Activated T-cell treated with anti-CD3 and anti-CD28 coated beads for 48 hours (primary cell): ENCODE data around the gene RHOD.

Experiments
- DNase-seq: peaks from one replicate; pipeline ENCODE4 v3.0.0-alpha.2; 2020; ENCODE audit warnings: low read depth

RHOD gene

DNA sequence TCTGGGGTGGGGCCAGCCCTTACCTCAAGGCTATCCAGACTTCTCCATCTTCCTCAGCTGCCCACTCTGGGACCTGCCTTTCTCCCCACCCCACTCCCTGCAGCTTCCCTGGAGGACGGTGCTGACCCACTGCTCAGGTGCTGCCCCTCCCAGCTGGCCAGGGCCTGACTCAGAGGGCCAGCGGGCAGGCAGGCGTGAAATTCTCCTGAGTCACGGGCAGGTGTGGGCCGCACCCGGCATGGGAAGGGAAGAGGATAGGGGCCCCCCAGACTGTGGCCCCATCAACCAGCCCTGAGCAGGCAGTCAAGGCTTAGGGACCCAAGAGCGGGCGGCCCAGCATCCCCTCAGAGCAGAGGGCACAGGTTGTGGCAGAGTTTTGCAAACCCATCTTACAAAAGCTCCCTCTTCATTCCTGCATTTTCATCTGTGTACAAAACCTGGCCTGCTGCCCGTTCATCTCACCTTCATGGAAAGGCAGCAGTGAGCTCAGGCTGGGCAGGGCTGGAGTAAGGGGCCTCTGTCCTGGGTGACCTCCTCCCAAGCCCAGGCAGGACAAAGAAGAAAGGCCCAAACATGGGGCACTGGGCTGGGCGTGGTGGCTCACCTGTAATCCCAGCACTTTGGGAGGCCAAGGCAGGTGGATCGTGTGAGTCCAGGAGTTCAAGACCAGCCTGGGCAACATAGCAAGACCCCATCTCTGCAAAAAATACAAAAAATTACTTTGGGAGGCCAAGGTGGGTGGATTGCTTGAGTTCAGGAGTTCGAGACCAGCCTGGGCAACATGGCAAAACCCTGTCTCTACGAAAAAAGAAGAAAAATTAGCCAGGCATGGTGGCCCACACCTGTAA is 6.1 kb downstream of the RHOD start:
- no peak for DNase-seq

DNA sequence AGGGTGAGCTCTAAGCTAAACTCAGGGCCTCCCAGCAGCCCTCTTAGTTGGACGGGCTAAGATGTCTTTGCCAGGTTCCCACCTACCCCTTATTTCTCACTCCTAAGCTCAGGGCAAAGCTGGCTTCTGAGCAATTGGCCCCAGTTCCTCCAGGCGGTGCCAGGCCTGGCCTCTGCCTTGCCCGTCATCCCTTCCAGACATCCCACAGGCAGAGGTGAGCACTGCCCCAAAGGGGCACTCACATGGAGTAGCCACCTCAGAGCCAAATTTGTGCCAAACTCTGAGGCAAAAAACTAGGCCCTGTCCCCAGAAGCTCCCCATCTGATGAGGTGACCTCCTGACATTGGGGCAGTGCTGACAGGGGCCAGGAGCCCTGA is 9.7 kb downstream of the RHOD start:
- no peak for DNase-seq

DNA sequence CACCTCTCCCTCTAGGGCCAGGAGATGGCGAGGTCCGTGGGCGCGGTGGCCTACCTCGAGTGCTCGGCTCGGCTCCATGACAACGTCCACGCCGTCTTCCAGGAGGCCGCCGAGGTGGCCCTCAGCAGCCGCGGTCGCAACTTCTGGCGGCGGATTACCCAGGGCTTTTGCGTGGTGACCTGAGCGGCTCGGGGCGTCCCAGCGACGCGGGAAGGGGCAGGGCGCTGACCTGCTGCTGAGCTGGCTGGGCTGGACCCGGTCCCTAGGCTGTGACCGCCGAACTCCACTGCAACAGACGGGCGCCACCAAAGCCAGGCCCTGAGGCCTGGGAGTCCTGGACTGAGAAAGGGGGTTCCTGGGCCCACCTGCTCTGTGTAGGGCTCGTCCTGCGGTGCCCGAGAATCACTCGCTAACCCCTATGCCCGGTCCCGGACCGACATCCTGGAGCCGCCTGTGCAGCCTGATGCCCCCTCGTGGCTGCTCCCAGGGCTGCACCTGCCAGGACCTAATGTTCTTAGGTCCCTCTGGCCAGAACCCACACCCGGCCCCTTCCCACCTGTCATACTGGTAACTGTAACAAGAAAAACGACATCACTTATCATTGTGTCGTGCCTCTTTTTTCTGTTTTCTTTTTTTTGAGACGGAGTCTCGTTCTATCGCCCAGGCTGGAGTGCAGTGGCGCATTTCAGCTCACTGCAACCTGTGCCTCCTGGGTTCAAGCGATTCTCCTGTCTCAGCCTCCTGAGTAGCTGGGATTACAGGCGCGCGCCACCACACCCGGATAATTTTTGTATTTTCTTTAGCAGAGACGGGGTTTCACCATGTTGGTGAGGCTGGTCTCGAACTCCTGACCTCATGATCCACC is 15.0 kb downstream of the RHOD start:
- peak; percentile 77 for DNase-seq

DNA sequence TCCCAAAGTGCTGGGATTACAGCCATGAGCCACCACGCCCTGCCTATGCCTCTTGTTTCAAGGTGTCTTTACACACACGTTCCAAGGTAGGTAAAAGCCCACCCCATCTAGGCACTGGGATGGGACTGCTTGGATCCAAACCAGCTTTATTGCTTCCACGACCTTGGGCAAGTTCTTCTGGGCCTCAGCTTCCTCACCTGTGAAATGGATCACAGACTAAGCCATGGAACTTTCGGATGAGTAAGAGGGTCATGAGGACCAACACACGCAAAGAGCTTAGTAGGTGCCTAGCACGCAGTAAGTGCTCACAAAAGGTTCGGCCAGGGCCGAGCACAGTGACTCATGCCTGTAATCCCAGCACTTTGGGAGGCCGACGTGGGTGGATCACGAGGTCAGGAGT is 15.6 kb downstream of the RHOD start:
- DNase-seq = no peak

DNA sequence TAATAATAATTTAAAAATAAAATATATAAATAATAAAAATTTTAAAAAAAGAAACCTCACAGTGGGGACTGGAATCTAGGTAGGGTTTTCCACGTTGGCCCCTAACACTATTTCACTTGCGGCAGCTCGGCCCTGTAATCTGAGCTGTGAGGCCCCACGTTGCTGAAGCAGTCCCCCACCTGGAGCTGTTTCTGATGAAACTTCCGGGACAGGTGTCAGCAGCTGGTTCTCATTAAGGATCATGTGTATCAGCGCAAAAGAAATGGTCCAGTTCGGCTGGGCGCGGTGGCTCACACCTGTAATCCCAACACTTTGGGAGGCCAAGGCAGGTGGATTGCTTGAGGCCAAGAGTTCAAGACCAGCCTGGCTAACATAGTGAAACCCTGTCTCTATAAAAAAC is 17.3 kb downstream of the RHOD start:
- DNase-seq = no peak

DNA sequence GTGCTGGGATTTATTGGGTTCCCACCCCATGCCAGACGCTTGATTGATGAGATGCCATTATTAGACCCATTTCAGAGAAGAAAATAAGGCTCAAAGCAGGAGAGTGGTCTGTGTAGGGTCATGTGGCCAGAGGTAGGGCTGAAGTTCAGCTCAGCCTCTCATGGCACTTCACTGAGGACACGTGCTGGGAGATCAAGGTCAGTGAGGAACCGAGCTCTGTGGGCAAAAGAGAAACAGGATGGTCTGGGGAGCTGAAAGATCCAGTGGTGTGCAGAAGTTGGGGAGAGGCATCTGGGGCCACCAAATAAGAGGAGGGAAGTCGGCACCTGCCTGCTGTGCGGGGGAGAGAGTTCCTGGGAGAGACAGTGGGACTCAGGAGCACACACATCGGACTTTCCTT is 19.6 kb downstream of the RHOD start:
- DNase-seq = no peak

DNA sequence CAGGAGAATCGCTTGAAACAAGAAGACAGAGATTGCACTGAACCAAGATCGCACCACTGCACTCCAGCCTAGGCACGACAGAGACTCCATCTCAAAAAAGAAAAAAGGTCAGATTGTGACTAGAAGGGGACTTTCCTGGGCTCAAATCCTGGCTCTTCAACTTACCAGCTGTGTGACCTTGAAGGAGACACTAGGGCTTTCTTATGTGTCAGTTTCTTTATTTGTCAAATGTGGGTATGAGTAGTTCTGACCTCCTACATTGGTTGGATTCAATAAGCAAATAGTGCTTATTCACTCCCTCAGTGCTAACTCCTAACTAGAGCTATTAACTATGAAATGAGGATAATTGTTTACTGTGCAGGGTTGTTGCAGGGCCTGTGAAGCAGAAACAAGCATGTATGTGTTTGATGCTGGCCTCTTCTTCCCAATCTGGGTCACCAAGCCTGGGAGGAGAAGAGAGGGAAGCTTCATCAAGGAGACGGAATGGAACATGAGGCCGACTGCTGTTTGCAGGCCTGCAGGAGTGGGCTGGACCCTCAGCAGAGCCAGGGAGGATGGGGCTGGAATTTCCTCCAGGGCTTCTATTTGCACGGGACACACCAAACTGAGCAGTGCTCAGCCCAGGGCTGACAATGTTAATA is 22.5 kb downstream of the RHOD start:
- DNase-seq = no peak

DNA sequence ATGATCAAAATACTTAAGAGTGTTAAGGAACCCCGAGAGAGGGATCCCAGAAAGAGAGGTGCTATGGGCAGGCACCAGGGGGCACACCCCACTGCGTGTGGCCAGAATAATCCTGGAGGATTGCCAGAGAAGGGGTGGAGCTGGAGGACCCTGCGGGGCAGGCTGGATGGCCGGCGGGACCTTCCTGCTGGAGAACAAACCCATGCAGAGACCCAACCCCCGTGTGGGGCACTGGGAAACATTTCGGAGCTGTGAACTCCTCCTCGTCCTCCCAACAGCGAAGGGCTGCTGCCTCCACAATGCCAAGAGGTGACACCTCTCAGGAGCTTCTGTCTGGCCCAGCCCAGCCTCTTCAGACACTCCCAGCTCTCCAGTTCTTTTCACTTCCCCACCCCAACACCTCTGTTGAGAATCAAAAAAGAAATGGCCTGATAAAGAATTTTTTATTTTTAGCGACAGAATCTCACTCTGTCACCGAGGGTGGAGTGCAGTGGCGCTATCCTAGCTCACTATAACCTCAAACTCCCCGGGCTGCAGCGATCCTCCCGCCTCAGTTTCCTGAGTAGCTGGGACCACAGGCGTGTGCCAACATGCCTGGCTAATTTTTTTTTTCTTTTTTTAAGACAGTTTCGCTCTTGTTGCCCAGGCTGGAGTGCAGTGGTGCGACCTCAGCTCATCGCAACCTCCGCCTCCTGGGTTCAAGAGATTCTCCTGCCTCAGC is 25.6 kb downstream of the RHOD start:
- no peak for DNase-seq

DNA sequence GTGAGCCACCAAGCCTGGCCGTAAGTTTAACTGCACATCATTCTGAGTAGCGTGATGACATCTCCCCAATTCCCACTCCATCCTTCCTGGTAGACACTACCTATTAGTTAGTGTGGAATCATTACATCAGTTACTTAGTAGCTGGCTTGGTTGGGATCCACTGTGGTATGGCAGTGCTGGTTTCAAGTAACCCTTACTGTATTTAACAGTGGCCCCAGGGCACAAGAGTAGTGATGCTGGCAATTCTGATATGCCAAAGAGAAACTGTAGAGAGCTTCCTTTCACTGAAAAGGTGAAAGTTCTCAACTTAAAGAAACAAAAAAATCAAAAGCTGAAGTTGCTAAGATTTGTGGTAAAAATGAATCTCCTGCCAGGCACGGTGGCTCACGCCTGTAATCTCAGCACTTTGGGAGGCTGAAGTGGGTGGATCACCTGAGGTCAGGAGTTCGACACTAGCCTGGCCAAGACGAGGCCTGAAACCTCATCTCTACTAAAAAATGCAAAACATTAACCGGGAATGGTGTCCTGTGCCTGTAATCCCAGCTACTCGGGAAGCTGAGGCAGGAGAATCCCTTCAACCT is 27.2 kb downstream of the RHOD start:
- DNase-seq = no peak

DNA sequence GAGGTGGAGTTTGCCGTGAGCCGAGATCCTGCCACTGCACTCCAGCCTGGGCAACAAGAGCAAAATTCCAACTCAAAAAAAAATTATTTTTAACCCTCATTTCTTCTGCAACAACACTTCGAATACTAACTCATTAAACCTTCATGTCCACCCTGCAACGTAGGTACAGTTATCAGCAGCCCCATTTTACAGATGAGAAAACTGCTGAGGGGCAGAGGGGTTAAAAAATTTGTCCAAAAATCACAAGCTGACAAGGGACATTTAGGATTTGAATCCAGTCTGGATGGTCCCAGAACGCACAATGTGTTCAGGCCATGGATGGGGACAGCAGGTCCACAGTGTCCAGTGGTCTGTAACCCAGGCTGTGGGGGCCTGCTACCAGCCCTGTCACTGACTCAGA is 29.0 kb downstream of the RHOD start:
- DNase-seq = no peak

DNA sequence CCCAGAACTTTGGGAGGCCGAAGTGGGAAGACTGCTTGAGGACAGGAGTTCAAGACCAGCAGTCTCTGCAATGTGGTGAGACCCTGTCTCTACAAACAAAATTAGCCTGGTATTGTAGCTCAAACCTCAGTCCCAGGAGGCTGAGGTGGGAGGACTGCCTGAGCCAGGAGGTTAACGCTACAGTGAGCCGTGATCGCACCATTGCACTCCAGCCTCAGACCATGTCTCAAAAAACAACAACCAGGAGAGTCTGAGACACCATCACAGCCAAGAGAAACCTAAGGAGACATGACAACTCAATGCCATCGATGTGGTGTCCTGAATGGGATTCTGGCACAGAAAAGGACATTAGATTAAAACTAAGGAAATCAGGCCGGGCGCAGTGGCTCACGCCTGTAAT is 34.1 kb downstream of the RHOD start:
- DNase-seq = no peak

DNA sequence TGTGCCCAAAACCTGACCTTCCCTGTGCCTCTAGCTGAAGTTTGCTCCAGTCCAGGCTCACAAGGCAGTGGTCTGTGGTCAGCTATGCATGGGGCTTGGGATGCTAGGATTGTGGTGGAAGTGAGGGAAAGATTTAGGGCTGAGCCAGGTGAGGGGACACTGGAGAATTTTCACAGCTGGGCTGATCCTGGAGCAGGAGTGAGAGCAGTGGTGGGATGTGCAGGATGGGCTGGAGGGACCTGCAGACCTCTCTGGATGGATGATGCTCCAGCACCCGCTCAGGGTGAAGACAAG is 38.5 kb downstream of the RHOD start:
- no peak for DNase-seq

DNA sequence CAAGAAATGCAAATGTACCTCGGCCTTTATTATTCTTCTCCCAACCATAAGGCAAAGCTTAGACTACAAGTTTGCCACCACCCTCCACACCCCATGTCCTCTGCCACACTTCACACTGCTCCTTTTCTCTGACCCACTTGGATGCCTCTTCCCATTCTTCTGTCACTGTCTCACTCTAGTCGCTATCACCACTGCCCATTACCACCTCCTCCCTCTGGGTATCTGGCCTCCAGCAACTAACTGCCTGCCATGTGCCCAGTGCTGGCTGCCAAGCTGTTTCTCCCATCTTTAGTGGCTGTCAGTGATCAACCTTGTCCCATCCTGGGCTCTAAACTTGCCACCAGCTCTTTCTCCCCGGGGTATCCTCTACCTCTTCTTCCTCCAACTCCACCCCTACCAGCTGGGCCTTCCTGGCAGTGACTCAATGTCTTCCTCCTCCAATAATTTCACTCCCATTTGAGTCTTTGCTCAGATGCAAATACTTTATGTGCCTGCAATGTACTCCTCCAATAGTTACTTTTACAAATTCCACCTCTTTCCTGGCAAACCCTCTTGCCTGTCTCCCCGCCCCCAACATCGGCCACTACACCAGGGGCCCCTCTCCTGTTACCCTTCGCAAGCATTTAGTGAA is 42.3 kb downstream of the RHOD start:
- DNase-seq = no peak

DNA sequence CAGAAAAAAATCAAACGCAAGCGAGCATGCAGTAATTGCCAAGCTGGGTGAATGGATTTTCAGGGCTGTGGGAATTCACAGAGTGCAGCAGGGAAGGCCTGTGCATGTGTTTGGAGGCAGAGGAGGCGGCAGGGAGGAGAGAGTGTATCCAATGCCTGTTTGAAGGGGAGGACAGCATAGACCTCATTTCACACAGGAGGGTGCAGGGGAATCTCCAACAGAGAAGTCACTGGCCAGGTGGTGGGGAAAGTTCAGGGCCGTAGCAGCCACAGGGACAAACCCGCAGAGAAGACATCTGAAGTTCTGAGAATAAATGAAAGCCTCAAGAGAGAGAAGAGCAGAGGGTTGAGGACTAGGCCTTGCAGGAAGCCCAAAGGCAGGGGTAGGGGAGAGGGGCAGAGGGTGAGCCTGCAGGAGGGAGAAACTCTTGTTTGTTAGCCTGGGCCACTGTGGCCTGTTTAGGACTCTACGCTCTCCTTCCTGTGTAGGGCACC is 43.2 kb downstream of the RHOD start:
- DNase-seq = no peak

DNA sequence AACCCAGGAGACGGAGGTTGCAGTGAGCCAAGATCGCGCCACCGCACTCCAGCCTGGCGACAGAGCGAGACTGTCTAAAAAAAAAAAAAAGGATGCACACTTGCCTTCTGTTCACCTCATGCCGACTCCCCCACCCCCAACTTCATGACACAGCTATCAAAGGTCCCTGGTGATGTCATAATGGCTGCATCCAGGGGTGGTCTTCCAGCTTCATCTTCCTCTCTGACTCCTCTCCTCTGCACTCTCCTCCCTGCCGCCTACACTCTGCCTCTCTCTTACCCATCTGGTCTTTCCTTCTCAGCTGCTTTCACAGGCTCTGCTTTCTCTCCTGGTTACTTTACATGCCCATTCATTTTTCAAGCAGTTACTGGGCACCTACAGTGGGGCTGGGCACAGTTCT is 46.0 kb downstream of the RHOD start:
- no peak for DNase-seq

DNA sequence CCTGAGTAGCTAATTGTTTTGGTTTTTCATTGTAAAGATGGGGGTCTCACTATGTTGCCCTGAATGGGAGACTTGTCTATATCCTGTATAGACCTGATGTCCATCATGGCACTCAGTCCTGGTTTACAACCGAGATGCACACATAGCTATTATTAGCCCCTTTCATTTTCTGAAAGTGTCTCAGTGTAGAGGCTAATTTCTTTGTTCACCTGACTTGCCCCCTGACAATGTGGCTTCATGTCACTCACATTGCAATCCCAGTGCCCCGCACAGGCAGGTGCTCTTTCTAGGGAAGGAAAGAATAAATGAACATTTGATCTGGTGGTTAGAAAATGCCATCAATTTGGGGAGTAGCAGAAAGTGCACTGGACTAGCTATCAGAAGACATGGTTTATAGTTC is 49.3 kb downstream of the RHOD start:
- DNase-seq = no peak

DNA sequence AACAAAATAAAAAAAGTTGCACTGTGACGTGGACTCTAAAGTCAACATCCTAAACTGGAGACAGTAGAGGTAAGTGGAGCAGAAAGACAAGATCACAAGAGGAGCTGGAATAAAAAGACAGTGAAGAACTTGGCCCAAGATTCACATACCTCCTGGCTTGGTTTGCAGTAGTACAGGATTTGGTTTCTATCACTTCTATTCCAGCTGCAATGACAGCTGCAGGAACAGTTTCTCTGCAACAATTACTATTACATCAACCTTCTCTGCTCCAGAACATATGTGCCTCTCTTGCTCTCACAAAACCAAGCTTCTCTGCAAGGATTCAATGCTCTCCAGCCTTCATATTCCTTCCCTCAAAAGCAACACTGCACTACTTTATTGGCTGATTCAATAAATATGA is 54.6 kb downstream of the RHOD start:
- no peak for DNase-seq

DNA sequence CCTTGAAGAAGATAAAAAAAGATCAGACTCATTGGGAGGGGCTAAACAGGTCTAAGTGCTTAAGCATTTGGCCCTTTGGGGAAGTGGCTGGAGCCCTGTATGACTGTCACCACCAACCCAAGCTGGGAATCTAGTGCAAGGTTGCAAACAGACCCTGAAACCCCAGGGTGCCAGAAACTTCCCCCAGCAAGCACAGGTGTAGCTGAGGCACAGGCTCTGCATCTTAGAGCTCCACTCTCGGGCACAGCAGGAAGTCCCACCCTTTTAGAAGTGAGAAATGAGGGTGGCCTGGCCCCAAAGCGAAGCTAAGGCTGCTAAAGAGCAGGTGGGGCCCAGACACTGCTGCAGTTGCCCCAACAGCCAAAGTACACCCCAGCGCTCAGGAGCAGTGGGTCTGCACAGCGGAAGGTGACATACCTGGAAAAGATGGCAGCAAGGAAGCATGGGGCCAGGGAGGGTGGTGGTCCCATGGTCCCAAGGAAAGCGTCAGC is 56.6 kb downstream of the RHOD start:
- DNase-seq = no peak

DNA sequence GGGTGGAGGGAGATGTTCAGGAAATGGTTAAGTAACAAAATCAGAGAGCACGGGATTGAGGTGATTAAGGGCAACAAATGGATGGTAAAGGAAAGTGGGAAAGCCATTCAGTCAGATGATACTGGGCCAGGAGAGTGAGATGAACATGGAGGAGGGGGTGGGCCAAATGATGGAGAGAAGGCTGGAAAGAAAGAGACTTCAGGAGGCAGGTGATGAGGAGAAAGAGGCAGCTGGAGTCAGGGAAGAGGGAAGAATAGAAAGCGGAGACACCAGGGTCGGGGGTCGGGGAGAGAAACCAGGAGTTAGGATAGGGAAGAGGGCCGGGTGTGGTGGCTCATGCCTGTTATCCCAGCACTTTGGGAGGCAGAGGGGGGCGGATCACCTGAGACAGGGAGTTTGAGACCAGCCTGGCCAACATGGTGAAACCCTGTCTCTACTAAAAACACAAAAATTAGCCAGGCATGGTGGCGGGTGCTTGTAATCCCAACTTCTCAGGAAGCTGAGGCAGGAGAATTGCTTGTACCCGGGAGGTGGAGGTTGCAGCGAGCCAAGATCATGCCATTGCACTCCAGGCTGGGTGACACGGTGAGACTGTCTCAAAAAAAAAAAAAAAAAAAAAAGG is 57.7 kb downstream of the RHOD start:
- DNase-seq = no peak

DNA sequence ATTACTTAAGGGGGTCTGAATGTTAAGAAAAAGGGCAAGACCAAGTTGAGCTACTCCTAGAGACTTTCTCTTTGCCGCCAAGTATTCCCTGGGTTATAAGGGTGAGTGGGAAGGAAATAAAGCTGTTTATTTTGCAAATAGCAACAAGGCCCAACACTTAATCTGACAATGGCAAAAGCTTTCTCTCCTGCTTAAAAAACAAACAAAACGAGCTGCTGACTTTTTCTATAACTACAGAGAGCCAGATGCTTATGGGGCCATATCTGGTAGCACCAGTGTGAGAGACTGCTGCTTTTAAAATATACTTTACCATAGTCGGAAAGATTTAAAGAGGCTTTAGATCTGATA is 60.1 kb downstream of the RHOD start:
- DNase-seq = no peak

DNA sequence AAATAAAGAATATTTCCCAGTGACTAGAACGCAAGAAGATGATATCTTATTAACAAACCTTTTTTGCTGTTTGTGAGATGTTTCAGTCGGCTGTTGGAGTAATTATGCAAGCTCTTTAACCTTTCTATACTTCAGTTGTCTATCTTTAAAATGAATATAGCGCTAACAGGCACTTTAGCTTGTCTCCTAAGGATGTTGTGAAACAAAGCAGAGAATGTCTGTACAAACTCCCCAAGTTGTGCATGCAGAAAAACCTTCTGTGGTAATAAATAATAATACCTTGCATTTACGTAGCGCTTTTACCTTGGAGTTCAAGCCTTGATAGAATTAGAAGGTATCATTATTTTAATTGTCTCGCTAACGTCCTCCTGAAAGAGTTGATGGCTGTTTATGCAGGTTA is 60.5 kb downstream of the RHOD start:
- no peak for DNase-seq
